RPMI7951 (cell line): Measurements from ENCODE around the gene ARMC2. TPM values are rescaled to one million over a fixed set of nuclear protein-coding genes. Genes with fewer than 3 reads are reported as not detected.
"Not testable (repeated sequence)": the region's sequence is repeated elsewhere in the genome, so short reads cannot be mapped to it uniquely, and the experiment has no call there.

ENCODE experiments used
- DNase-seq: peaks from one replicate; pipeline ENCODE4 v3.0.0-alpha.2; 2012; ENCODE audit warnings: low read depth
- total RNA-seq: library from RNA; depleted of rRNA; stranded (reverse); fragments of >200 nt; shearing (Covaris generic); gene quantifications from 2 replicates; pipeline ENCODE4 v1.2.3, GENCODE V29; 2014; rRNA removed

ARMC2 gene
- 0.78 and 1.2 TPM in 2 replicates for total RNA-seq

- DNase-seq: peak; percentile 89
Measured at GRCh38 chr6:108848116-108848868, at the start of gene ARMC2. TSS of gene ARMC2 (plus strand) at chr6:108848422. CDS start at chr6:108854268, 5,846 bp downstream.

GRCh38 chr6:108798670-108799353 lies 49.4 kb upstream of the ARMC2 start:
- DNase-seq: no peak

DNA sequence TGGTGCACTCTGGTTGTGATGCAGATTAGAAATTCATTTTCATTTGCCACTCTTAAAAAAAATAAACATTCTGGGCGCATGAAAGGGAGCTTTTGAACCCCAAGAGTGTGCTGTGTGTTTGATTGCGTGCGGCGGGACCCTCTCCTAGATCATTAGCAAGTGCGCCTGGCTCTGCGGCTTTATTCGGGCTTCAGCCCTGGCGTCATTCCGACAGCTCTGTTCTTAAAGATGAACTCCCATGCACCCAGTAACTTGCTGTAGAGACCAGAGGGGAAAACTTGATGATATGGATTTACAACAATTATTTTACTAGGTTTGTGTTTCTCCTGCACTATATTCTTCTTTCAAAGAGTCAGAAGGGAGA lies 48.9 kb upstream of the ARMC2 start:
- no peak for DNase-seq

GRCh38 chr6:108799791-108800190 lies 48.4 kb upstream of the ARMC2 start:
- no peak for DNase-seq

GRCh38 chr6:108800427-108800864 lies 47.8 kb upstream of the ARMC2 start:
- peak; percentile 43 for DNase-seq

- no peak for DNase-seq
Measured at GRCh38 chr6:108801366-108801765, 46.9 kb upstream of the ARMC2 start.

GRCh38 chr6:108803982-108804490 lies 44.2 kb upstream of the ARMC2 start:
- no peak for DNase-seq

DNA sequence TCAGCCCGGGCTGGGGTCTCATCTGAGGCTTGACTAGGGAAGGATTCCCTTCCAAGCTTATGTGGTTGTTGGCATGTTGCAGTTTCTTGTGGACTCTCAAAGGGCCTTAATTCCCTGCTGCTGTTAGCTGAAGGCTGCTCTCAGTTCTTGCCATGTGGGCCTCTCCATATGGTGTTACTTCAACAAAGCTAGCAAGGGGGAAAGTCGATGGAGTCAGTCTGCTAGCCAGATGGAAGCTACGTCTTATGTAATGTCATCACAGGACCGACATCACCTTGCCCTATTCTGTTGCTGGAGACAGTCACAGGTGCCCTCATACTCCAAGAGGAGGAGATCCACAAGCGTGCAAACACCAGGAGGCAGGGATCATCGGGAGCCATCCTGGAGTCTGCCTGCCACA lies 43.3 kb upstream of the ARMC2 start:
- DNase-seq: no peak

GRCh38 chr6:108805611-108806167 lies 42.5 kb upstream of the ARMC2 start:
- no peak for DNase-seq

DNA sequence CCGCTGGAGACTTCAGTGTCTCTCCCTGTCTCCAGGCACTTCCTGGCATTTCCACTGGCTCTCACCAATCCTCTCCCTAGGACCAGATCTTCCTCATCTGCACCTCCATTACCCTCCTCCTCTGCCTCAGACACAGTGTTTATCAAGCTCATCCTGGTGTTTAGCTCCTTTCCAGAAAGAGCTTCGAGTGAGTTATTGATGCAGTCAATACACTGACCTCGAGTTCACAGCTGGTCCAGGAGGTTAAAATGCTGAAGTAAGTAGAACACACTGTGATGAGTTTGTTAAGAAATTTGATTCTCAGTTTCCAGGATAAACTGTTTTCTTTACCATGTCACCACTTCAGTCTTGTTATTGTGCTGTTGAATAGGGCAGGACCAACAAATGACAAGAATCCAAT lies 42.1 kb upstream of the ARMC2 start:
- DNase-seq: no peak

DNA sequence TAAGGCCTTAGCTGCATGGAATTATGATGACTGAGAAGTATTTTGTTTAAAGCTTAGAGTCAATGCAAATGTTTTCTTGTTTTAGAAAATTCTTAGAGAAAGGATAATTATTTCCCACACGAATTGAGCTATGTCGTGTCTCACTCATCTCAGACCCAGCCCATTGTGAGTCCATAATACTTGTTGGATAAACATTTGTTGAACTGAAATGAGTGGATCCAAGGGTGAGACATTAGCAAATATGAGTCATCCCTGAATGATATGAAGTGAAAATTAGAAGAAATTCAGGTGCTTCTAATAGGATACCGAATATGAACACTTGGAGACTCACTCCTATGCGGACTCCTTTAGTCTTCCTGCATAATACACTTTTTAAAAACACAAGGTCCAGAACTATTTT lies 41.6 kb upstream of the ARMC2 start:
- DNase-seq: no peak

GRCh38 chr6:108807928-108808327 lies 40.3 kb upstream of the ARMC2 start:
- no peak for DNase-seq

- no peak for DNase-seq
Measured at GRCh38 chr6:108809211-108809610, 39.0 kb upstream of the ARMC2 start.

GRCh38 chr6:108810057-108810643 lies 38.1 kb upstream of the ARMC2 start:
- no peak for DNase-seq

DNA sequence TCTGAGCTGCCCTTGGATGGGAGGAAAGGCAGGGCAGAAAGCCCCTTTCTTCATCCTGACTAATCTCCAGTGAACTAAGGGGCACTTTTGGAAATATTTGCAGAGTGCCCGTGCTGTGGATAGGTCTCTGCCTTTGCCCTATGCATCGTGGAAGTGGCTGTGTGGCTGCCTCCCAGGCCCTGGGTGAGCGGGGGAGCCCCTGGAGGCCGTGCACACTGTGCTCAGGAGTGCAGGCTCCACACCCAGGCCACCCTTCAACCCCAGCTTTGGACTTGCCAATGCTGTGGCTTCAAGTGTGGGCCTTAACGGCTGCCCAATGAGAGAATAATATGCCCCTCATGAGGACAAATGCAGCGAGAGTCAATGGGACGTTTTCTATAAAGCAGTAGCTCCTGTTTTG lies 36.7 kb upstream of the ARMC2 start:
- DNase-seq: no peak

- not testable (repeated sequence) for DNase-seq
Measured at GRCh38 chr6:108813218-108813617, 35.0 kb upstream of the ARMC2 start.

DNA sequence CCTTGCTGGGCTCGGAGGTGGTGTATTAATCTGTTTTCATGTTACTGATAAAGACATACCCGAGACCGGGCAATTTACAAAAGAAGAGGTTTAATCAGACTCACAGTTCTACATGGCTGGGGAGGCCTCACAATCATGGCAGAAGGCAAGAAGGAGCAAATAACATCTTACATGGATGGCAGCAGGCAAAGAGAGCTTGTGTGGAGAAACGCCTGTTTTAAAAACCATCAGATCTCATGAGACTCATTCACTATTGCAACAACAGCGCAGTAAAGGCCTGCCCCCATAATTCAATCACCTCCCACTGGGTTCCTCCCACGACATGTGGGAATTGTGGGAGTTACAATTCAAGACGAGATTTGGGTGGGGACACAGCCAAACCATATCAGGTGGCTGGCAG lies 30.9 kb upstream of the ARMC2 start:
- not testable (repeated sequence) for DNase-seq

DNA sequence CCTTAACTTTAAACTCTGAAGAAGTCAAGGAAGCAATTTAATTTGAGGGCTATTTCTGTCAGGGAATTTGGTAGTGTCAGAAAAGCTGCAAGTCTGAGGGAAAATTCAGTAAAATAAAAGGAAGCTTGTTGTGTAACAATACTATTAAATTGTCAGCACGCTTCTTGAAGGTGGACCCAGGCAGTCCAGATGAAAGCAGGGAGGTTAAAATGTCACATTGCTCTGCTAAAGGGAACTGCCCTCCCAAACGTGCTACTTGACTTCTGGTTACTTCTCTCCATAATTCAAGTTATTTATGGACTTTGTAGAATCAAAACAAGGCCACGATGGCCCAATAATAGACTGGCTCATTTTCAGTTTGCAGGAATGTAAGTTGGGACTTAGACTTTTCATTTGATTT lies 28.2 kb upstream of the ARMC2 start:
- no peak for DNase-seq

DNA sequence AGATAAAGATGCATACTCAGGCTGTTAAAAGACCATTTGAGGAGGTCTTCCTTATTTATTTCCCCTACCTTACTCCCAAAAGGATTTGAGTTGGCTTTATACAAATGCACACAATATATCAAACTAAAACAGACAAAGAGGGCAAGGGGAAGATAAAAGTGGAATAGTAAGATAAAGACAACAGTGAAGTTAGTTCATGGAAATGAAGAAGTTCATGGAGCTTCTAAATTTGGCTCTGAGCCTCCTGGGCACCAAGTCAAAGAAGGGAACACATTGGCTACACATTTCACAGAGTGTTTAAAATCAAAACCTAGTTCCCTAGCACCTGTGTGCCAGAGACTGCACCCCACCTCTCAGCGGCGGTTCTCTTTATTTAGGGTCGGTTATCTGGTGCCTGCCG lies 25.8 kb upstream of the ARMC2 start:
- no peak for DNase-seq

- DNase-seq: no peak
Measured at GRCh38 chr6:108825326-108825725, 22.9 kb upstream of the ARMC2 start.

DNA sequence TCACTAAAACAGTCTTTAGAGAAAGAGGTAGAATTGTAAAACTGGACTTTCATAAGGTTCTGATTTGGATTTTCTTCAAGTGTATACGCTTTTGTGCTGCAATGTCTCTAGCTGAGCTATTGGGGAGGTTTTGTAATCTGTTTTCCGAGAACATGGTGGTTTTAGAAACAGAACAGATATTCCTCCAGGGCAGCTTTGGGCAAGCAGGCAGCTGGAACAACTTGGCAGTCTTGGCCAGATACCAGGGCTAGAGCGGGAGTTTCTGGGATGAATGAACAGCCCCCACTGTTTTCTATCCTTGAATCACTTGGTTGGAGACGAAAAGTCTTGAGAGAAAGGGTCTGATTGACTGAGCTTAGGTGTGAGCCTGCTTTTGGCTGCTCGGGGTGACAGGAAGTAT lies 17.1 kb upstream of the ARMC2 start:
- peak; percentile 85 for DNase-seq

- DNase-seq: no peak
Measured at GRCh38 chr6:108832738-108833137, 15.5 kb upstream of the ARMC2 start.
